Measurements from ENCODE around the gene CCDC106.

The CCDC106 gene

GRCh38 chr19:55614711-55615542 is 33.1 kb upstream of the CCDC106 start:
- DNase-seq (ENCODE audit: low read depth), result no peak
- no peak for TF ChIP-seq CTCF (IDR thresholded peaks at IDR 0.05; ENCODE audit: insufficient read depth, low read depth, low read length, missing control alignments)
- H3K4me3 ChIP-seq (ENCODE audit: low read length), result no peak overlapping the region

- no peak for TF ChIP-seq CTCF (IDR thresholded peaks at IDR 0.05; ENCODE audit: insufficient read depth, low read depth, low read length, missing control alignments)
- H3K4me3 ChIP-seq (ENCODE audit: low read length), result no peak overlapping the region
- DNase-seq (ENCODE audit: low read depth), result no peak
These were observed 32.2 kb upstream of the CCDC106 start for GRCh38 chr19:55615543-55616394.

- no peak overlapping the region for H3K4me3 ChIP-seq (ENCODE audit: low read length)
- DNase-seq (ENCODE audit: low read depth), result no peak
- TF ChIP-seq CTCF (IDR thresholded peaks at IDR 0.05; ENCODE audit: insufficient read depth, low read depth, low read length, missing control alignments), result no peak
These were observed 31.6 kb upstream of the CCDC106 start for GRCh38 chr19:55616395-55616875.

- no peak overlapping the region for H3K4me3 ChIP-seq (ENCODE audit: low read length)
- TF ChIP-seq CTCF (IDR thresholded peaks at IDR 0.05; ENCODE audit: insufficient read depth, low read depth, low read length, missing control alignments), result no peak
- DNase-seq (ENCODE audit: low read depth), result no peak
These were observed 30.6 kb upstream of the CCDC106 start for GRCh38 chr19:55617426-55617825.

GRCh38 chr19:55618426-55618825 is 29.6 kb upstream of the CCDC106 start:
- no peak for TF ChIP-seq CTCF (IDR thresholded peaks at IDR 0.05; ENCODE audit: insufficient read depth, low read depth, low read length, missing control alignments)
- H3K4me3 ChIP-seq (ENCODE audit: low read length), result no peak overlapping the region
- DNase-seq (ENCODE audit: low read depth), result no peak

GRCh38 chr19:55619286-55619685 is 28.7 kb upstream of the CCDC106 start:
- H3K4me3 ChIP-seq (ENCODE audit: low read length), result no peak overlapping the region
- TF ChIP-seq CTCF (IDR thresholded peaks at IDR 0.05; ENCODE audit: insufficient read depth, low read depth, low read length, missing control alignments), result no peak
- no peak for DNase-seq (ENCODE audit: low read depth)

All from epithelial cell of esophagus (primary cell).